Mesodermal cell (in vitro differentiated cells): ENCODE results near the gene ADORA2B.

Source experiments
- H3K27ac ChIP-seq: 2 replicates; pipeline ENCODE4 v1.7.0; 2013; ENCODE audit warnings: mild to moderate bottlenecking, low read depth, low read length, moderate library complexity; ENCODE audit not compliant: severe bottlenecking
- H3K36me3 ChIP-seq: 2 replicates; pipeline ENCODE4 v1.7.1; 2013; ENCODE audit warnings: mild to moderate bottlenecking, low read length, moderate library complexity; ENCODE audit not compliant: control insufficient read depth, insufficient read depth
- H3K4me1 ChIP-seq: one replicate; pipeline ENCODE4 v1.7.1; 2013; ENCODE audit warnings: mild to moderate bottlenecking, low read length; ENCODE audit not compliant: insufficient read depth, control insufficient read depth, poor library complexity, severe bottlenecking
- H3K4me3 ChIP-seq: 2 replicates; pipeline ENCODE4 v1.7.0; 2013; ENCODE audit warnings: low read length, control low read depth, mild to moderate bottlenecking; ENCODE audit not compliant: insufficient read depth, poor library complexity, severe bottlenecking; ENCODE audit errors: extremely low read depth
- H3K9me3 ChIP-seq: 2 replicates; pipeline ENCODE4 v1.7.1; 2013; ENCODE audit warnings: mild to moderate bottlenecking, low read length, moderate library complexity; ENCODE audit not compliant: control insufficient read depth
- whole genome bisulfite sequencing, 2 experiments: methylation state at CpG; one replicate each; pipeline ENCODE4 v1.1.5; 2013; ENCODE audit warnings: missing lambda C conversion rate in 2 of 2; ENCODE audit not compliant: insufficient coverage in 2 of 2; 5-methylcytosine and 5-hydroxymethylcytosine counted together

Gene ADORA2B

GRCh38 chr17:15912416-15912955, 32.4 kb upstream of the ADORA2B start:
- H3K27ac ChIP-seq: no peak overlapping the region
- H3K9me3 ChIP-seq: peaks cover 6% of the 10 kb centered on the region
- no peak overlapping the region for H3K4me3 ChIP-seq
- WGBS, 2 experiments: 89 to 94% methylated on average over 9 of the region's 9 CpGs
- H3K36me3 ChIP-seq: no peaks in the 10 kb centered on the region
- H3K4me1 ChIP-seq: no peaks in the 10 kb centered on the region

GRCh38 chr17:15913826-15914225, 31.1 kb upstream of the ADORA2B start:
- Histone ChIP-seq H3K4me1 (no peaks in the 10 kb centered on the region), H3K4me3 (no peak overlapping the region), H3K27ac (no peak overlapping the region), H3K9me3 (peaks cover 6% of the 10 kb centered on the region), H3K36me3 (no peaks in the 10 kb centered on the region)
- WGBS, 2 experiments: 100% methylated on average over 1 of the region's 3 CpGs; no CpG with 5 or more reads in 1 of the 2 experiments

- Histone ChIP-seq H3K4me3 (no peak overlapping the region), H3K27ac (no peak overlapping the region), H3K4me1 (no peaks in the 10 kb centered on the region), H3K36me3 (no peaks in the 10 kb centered on the region), H3K9me3 (peaks cover 6% of the 10 kb centered on the region)
- WGBS, 2 experiments: 88 to 96% methylated on average over 6 of the region's 6 CpGs
Observed at GRCh38 chr17:15914400-15915170, 30.3 kb upstream of the ADORA2B start.

GRCh38 chr17:15915961-15916360, 29.0 kb upstream of the ADORA2B start:
- peaks cover 6% of the 10 kb centered on the region for H3K9me3 ChIP-seq
- H3K27ac ChIP-seq: no peak overlapping the region
- H3K36me3 ChIP-seq: no peaks in the 10 kb centered on the region
- no peaks in the 10 kb centered on the region for H3K4me1 ChIP-seq
- 92 to 93% methylated on average over 5 to 6 of the region's 6 CpGs for WGBS, 2 experiments
- no peak overlapping the region for H3K4me3 ChIP-seq

- WGBS, 2 experiments: 95 to 96% methylated on average over 19 to 20 of the region's 20 CpGs
- Histone ChIP-seq H3K27ac (no peak overlapping the region), H3K4me3 (no peak overlapping the region), H3K4me1 (no peaks in the 10 kb centered on the region), H3K9me3 (peaks cover 6% of the 10 kb centered on the region), H3K36me3 (no peaks in the 10 kb centered on the region)
Observed at GRCh38 chr17:15917021-15917437, 27.9 kb upstream of the ADORA2B start.

- Histone ChIP-seq H3K36me3 (no peaks in the 10 kb centered on the region), H3K4me1 (no peaks in the 10 kb centered on the region), H3K9me3 (peaks cover 6% of the 10 kb centered on the region), H3K4me3 (no peak overlapping the region), H3K27ac (no peak overlapping the region)
- 87 to 92% methylated on average over 41 to 42 of the region's 44 CpGs for WGBS, 2 experiments
Observed at GRCh38 chr17:15917438-15918027, 27.4 kb upstream of the ADORA2B start.

DNA sequence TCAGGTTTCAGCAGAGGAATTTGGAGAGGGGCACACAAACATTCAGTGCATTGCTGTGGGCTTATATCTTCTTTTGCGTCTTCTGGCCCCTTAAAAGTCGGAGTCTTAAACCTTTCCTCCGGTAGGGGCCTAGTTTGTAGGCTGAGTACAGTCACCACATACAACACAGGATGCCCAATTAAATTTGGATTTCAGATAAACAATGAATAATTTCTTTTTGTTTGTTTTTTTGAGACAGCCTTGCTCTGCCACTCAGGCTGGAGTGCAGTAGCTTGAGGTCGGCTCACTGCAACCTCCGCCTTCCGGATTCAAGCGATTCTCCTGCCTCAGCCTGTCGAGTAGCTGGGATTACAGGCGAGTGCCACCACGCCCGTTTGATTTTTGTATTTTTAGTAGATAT, 26.7 kb upstream of the ADORA2B start:
- H3K4me3 ChIP-seq: no peak overlapping the region
- 90% methylated on average over 10 to 11 of the region's 11 CpGs for WGBS, 2 experiments
- H3K36me3 ChIP-seq: no peaks in the 10 kb centered on the region
- no peak overlapping the region for H3K27ac ChIP-seq
- peaks cover 6% of the 10 kb centered on the region for H3K9me3 ChIP-seq
- no peaks in the 10 kb centered on the region for H3K4me1 ChIP-seq

- Histone ChIP-seq H3K27ac (no peak overlapping the region), H3K36me3 (no peaks in the 10 kb centered on the region), H3K4me1 (no peaks in the 10 kb centered on the region), H3K9me3 (peaks cover 6% of the 10 kb centered on the region), H3K4me3 (no peak overlapping the region)
- 92 to 100% methylated on average over 6 to 9 of the region's 9 CpGs for WGBS, 2 experiments
Observed at GRCh38 chr17:15918661-15919259, 26.2 kb upstream of the ADORA2B start.

- Histone ChIP-seq H3K4me3 (no peak overlapping the region), H3K27ac (no peak overlapping the region), H3K4me1 (no peaks in the 10 kb centered on the region), H3K9me3 (peaks cover 6% of the 10 kb centered on the region), H3K36me3 (no peaks in the 10 kb centered on the region)
Observed at GRCh38 chr17:15919466-15919865, 25.5 kb upstream of the ADORA2B start.

DNA sequence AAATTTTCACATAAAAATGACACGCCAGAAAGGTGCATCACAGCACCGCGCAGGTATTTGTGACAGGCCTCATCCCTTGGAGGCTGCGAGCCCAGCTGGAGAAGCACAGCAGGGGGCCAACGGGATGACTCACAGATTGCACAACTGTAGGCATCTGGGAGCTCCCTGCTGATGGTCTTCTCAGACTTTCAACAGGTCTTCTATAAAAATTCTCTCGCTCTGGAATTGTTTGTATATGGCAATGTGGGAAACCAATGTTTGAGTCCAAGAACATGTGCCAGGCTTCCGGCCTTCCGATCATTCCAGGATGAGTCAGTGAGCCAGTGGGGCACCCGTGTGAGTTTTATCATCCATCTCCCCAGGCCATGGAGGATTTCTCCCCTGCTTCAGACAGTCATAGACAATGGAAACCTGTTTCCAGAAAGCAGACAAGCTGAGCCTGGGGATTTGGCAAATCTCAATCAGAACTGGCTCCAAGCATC, 24.1 kb upstream of the ADORA2B start:
- H3K27ac ChIP-seq: peak overlapping the region; percentile 29
- WGBS, 2 experiments: 90 to 95% methylated on average over 7 to 9 of the region's 9 CpGs
- no peaks in the 10 kb centered on the region for H3K9me3 ChIP-seq
- no peaks in the 10 kb centered on the region for H3K4me1 ChIP-seq
- H3K4me3 ChIP-seq: no peak overlapping the region
- H3K36me3 ChIP-seq: no peaks in the 10 kb centered on the region
